ENCODE data around the gene ANO10.
A peak's percentile ranks its signal among the peaks of the same experiment; 100 is the strongest.

ANO10 gene

GRCh38 chr3:43406643-43407023 lies 215.2 kb downstream of the ANO10 start:
- DNase-seq: no peak

- no peak for DNase-seq
Observed at GRCh38 chr3:43405888-43406642, 215.7 kb downstream of the ANO10 start.

DNA sequence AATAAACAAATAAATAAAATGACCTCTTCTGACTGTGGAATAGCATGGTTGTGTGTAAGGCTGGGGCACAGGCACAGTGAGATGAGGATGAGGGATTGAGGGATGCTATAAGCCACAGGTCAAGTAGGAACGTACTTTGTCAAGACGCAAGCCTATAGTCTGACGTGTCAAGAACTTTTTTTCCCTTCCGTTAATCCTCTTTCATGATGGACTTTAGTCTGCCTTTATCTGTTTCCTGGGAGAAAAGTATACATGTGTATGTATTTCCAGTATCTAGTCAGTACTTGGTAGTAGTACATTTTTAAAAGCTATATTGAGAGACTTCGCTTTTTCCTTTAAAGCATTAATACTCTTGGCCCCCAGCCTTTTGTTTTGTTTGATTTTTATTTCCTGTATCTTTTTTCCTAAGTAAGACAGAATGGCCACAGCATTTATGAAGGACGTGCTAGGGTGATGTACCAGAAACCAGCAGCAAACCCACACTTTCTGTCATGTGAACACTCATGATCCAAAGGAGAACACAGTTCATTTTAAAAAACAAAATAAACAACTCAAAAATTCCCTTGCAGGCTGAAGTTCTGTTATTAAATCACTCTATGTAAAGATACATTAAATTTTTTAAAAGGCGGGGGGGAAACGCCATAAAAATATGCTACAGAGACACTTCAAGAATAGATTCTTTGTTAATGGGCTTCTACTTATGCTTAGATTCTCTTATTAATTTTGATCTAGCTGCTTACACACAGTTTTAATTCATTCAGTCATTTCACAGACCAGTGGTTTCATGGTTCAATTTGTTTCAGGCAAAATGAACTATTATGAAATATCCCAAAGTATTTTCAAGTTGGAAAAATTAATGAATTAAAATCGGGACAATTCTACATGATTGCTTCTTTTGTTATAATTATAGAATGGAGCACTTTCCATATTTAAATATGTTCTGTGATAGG lies 220.8 kb downstream of the ANO10 start:
- DNase-seq: no peak

DNA sequence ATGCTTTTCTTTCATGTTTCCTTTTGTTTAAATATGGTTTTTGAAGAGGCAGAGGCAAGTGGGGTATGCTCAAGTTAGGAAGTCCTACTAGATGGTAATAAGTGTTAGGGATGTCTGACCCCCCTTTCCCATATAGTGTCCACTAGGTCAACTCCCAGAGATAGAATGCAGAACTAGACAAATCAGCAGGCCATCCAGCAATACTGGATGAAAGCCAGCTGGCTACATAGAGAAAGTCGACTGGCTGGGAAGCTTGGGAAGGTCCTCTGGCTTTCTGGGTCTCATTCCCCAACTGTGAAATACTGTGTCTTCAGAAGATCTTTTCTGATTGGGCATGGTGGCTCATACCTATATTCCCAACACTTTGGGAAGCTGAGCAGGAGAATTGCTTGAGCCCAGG lies 221.6 kb downstream of the ANO10 start:
- DNase-seq: no peak

GRCh38 chr3:43399034-43399433 lies 222.8 kb downstream of the ANO10 start:
- DNase-seq: no peak

- no peak for DNase-seq
Observed at GRCh38 chr3:43394041-43394554, 227.7 kb downstream of the ANO10 start.

DNA sequence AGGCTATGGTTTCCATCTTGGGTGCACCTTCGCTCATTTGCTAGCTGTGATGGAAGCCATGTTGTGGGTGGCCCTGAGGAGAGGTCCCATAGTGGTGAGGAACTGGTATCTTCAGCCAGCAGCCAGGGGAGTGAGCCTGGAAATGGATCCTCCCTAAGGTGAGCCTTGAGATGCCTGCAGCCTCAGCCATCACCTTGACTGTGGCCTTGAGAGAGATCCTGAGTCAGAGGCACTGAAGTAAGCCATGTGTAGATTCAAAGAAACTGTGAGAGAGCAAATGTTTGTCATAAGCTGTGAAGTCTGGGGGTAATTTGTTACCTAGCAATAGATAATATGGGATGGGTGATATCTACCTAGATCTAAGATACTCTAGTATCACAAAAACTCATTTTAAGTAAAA lies 230.2 kb downstream of the ANO10 start:
- DNase-seq: no peak

GRCh38 chr3:43390255-43390588 lies 231.6 kb downstream of the ANO10 start:
- no peak for DNase-seq

GRCh38 chr3:43389388-43390254 lies 232.2 kb downstream of the ANO10 start:
- DNase-seq: peak; percentile 75

GRCh38 chr3:43388915-43389314 lies 232.9 kb downstream of the ANO10 start:
- no peak for DNase-seq

- DNase-seq: no peak
Observed at GRCh38 chr3:43388175-43388574, 233.6 kb downstream of the ANO10 start.

GRCh38 chr3:43379343-43379742 lies 242.5 kb downstream of the ANO10 start:
- peak; percentile 21 for DNase-seq

DNA sequence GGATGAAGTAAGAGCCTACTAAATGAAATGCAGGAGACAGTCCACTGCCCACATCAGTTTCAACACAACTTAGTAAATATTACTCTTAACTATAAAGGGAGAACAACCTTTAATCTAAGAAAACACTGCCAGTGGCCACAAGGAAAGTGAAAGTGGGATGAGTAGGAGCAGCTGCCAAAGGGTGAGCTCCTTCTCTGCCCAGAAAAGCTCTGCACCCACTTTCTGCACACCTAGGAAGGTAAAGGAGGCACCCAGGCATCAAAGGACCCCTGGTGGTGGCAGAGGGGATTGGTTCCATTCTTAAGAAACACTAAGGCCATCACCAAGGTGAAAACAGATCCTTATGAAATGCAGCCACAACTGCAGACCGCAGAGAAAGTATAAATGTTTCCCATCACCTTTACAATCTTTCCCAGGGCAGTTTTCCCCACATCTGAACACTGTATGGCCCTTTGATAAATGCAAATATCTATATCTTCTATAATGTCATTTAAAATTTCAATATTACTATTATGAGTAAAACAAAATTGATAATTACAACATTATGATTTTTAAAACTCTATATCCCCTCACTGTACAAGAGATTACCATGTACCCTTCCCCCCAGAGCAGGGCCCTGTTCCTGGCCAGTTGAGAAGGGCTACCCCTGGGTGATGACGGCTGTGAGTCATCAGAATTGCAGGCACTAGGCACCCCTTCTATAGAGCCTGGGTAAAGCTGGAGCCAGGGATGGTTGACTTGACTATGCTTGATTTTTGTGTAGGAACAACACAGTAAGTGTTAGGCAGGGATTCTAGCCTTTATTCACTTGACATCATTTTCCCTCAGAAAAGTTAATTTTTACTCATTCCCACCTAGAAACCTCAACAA lies 243.5 kb downstream of the ANO10 start:
- DNase-seq: peak; percentile 85

DNA sequence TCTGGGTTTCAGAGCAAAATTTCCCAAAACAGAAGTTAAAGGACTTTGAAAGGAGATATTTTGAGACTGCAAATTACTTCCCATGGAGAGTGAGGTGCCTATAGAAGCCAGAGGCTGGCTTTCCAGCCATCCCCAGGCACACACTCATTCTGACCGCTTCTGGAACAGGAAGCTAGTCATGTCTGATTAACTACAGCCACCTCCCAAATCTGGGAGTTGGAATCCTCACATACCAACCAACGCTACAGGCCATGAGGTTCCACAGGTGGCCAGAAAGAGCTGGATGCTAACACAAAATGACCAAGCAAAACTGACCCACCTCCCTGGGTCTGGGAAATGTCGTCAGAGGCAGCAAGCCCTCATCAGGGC lies 248.3 kb downstream of the ANO10 start:
- no peak for DNase-seq

GRCh38 chr3:43372809-43373559 lies 248.8 kb downstream of the ANO10 start:
- no peak for DNase-seq

- no peak for DNase-seq
Observed at GRCh38 chr3:43372007-43372740, 249.6 kb downstream of the ANO10 start.

DNA sequence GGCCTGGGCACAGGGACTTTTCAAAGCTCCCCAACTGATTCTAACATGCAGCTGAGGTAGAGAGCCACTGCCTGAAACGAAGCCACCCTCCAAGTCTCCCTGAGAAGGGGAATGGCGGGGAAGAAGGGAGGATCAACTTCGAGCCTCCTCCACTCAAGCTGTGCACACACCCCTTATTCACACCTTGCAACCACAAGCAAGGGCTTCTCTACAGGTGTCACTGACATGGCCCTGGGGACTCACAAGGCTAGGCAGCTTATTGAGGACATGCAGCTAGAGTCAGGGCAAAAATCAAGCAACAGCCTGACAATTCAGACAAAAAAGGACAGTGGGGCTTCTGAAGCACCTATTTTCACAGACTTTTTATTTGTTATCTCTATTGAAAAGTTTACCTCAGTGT lies 250.3 kb downstream of the ANO10 start:
- peak; percentile 49 for DNase-seq

DNA sequence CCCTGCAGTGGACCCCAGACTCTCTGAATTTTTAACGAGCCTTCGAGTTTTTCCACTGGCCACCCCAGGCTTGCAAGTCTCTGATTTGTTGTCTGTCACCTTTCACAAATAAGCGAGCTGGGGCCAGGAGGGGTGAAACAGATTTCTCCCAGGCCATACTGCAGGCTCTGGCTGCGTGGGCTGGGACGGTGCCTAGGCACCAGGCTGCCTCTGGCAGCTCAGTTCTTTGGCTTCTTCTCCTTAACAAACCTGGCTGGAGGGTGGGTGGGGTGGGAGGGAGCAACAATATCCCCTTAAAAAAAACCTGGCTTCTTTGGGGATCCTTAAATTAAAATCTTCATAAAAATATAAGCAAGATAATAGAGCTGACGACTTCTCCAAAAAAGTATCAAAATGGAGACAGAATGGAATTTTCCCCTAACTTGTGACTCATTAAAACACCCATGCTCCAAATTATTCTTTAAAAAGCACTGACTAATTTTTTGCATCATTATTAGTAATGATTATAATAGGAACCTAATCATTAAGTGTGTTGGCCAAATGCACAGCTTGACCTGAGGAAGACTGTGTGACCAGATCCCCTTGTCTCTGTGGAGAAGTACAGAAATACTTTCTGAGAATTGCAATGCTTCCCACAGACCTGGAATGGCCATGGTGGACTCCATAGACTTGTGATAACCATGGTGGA lies 251.4 kb downstream of the ANO10 start:
- no peak for DNase-seq

GRCh38 chr3:43369404-43370292 lies 252.2 kb downstream of the ANO10 start:
- DNase-seq: peak; percentile 50

All from activated CD8-positive, alpha-beta memory T cell treated with anti-CD3 and anti-CD28 coated beads for 24 hours (primary cell).